HG03460 (cell line): ENCODE data around the gene PPP1R12A.
"Not testable (repeated sequence)": the region's sequence is repeated elsewhere in the genome, so short reads cannot be mapped to it uniquely, and the experiment has no call there.

Experiments
- ATAC-seq: cut with Tn5 transposase; IDR thresholded peaks from one replicate; pipeline ENCODE4 v1.9.1; 2021; ENCODE audit not compliant: unreplicated experiment

PPP1R12A gene

GRCh38 chr12:79935021-79935623 lies at the start of gene PPP1R12A:
Gene PPP1R12A, minus strand, starts transcription at chr12:79935097. Its CDS starts 166 bp downstream, at chr12:79934931.
- peak; percentile 89 for ATAC-seq

DNA sequence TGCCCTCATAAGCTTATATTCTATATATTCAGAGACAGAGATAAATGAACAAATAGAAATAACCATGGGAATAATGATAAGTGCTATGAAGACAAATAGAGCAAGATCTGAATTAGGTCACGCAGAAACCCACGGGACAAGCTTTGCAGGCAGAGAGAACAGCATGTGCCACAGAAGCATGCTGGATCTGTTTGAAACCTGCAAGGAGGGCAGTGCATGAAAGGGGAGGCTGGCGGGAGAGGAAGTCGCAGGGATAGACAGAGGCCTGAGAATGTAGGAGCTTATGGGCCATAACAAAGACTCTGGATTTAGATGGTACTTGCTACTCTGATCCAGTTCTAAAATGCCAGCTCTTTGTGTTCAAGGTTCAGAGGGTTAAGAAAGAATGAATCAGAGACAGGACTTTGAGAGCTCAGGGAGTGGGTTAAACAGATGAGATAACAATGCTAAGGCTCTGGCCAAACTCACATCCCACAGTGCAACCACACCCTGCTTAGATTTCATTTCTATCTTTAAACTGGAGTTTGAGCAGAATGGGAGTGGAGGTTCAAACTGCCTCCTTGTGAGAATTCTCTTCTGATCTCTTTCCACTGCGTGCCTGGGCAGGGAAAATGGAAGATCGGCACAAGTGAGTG lies 49.2 kb upstream of the PPP1R12A start:
- no peak for ATAC-seq

- no peak for ATAC-seq
Measured at GRCh38 chr12:79983492-79983891, 48.6 kb upstream of the PPP1R12A start.

- no peak for ATAC-seq
Measured at GRCh38 chr12:79982086-79983062, 47.5 kb upstream of the PPP1R12A start.

DNA sequence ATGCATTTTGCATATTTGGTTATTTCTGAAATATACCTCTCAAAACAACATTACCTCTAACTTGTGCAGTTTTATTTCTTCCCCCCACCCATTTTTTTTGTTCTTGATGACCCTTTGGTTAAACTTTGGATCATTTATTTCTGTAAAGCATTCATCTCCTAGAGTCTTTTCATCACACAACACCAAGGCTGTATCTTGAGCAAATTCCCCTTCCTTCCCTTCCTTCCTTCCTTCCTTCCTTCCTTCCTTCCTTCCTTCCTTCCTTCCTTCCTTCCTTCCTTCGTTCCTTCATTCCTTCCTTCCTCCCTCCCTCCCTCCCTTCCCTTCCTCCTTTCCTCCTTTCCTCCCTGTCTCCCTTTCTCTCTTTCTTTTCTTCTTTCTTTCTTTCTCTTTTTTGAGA lies 43.8 kb upstream of the PPP1R12A start:
- ATAC-seq: no peak

DNA sequence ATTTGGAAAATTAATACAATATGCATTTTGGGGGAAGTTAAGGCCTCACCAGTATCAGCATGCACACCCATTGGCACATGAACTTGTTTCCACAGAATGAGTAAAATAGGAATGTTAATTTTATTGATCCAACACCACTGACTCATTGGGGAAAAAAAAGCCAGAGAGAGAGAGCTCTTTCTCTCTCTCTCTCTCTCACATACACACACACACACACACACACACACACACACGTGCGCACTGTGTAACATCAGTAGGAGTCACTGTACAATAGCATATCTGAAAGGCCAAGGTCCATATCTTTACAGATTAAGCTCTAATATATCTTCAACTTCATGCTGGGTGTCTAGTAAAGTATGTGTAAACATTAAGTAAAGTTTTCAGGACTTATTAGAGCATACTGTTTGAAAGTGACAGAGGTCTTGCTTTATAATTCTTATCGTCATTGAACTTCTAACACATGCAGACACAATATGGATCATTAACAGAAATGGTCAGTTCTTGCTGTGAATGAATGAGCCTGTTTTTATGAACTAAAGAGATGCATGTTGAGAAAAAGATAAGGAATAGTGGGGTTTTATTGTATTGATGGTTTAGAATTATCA lies 43.1 kb upstream of the PPP1R12A start:
- not testable (repeated sequence) for ATAC-seq

- no peak for ATAC-seq
Measured at GRCh38 chr12:79975143-79975542, 40.2 kb upstream of the PPP1R12A start.

DNA sequence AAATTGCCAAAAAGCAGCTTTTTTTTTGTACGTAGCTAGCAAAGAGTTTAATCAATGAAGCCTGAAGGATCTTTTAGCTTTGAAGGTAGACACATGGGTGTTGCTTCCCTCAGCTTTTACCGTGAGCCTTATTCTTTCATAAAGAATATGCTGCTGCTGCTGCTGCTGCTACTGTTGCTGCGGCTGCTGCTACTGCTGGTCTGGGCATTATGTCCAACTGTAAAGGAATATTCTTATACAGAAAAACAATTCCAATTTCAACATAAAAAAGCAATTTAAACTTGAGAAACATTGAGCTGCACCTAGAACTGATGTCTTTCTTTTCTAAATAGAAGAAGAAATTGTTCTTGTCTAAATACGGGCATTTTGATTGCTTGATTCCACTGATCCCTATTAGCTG lies 38.9 kb upstream of the PPP1R12A start:
- ATAC-seq: no peak

GRCh38 chr12:79964100-79964627 lies 29.3 kb upstream of the PPP1R12A start:
- no peak for ATAC-seq

DNA sequence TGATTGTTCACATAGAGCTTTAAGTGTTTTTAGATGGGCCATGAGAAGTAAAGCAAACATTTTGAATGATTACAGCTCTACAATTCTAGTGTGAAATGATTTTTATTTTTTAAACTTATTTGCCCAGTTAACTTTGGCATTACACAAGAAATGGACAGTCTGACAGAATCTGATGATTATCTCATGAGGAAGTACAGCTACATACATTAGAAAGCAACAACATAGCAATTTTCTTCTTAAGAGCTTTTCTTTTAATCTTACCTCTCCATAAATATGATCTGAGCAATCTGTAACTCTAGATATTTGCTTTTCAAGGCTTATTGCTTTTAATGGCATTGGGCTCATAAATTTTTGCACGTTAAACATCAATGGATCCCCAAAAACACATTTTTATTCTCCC lies 26.5 kb upstream of the PPP1R12A start:
- ATAC-seq: no peak

GRCh38 chr12:79959484-79959883 lies 24.6 kb upstream of the PPP1R12A start:
- no peak for ATAC-seq

GRCh38 chr12:79956896-79957295 lies 22.0 kb upstream of the PPP1R12A start:
- ATAC-seq: no peak

GRCh38 chr12:79955561-79955960 lies 20.7 kb upstream of the PPP1R12A start:
- ATAC-seq: no peak

- no peak for ATAC-seq
Measured at GRCh38 chr12:79954037-79954610, 19.2 kb upstream of the PPP1R12A start.

DNA sequence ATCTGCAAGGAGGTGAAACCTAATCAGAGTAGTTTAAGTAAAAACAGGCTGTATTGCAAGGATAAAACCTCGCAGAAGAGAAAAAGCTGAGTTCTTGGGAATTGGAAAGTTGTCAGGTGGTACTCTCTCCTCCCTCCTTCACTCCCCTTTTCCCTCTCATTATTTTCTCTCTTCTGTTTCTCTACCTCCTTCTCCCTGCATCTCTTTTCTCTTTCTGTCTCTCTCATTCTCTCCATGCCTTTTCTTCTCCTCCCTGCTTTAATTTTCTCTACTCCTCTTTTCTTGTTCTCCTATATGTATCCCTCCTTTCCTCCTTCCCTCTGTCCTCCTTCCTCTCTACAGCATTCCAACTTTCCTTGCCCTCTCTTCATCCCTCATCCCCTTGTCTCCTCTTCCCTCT lies 14.2 kb upstream of the PPP1R12A start:
- no peak for ATAC-seq

DNA sequence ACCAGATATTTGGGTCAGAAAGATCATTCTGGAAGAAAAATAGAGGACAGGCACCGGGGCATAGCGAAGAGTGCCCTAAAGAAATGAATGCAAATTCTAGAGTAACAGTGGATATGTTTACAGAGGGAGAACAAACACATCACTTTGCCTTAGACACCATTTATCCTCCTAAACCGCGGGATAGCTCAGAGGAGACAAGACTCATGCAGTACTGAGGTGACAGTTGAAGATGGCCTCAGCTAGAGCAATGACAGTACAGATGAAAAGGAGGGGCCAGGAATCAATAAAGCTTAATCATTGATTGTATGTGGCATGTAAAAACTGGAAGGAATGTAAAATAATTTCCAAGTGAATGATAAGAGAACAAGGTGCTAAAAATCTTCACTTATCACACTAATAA lies 10.5 kb upstream of the PPP1R12A start:
- no peak for ATAC-seq

DNA sequence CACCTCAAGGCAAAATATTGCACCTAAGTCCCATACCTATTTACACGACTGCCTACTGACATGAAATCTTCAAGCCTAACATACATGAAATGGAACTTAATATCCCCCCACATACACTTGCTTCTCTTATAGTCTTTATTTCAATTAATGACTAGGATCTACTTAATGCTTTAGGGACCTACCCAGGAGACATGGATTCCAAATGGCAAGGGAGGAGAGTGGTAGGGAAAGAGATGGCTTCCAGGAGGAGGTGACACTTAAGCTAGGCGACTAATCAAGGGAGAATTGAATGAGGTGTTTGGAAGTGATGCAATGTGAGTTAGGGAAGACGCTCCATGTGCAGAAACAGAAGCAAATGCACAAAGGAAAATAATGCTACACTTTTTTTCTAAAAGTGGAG lies 9.7 kb upstream of the PPP1R12A start:
- ATAC-seq: no peak

DNA sequence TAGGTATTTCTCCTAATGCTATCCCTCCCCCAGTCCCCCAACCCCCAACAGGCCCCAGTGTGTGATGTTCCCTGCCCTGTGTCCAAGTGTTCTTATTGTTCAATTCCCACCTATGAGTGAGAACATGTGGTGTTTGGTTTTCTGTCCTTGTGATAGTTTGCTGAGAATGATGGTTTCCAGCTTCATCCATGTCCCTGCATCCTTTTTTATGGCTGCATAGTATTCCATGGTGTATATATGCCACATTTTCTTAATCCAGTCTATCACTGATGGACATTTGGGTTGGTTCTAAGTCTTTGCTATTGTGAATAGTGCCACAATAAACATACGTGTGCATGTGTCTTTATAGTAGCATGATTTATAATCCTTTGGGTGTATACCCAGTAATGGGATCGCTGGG lies 7.9 kb upstream of the PPP1R12A start:
- not testable (repeated sequence) for ATAC-seq

DNA sequence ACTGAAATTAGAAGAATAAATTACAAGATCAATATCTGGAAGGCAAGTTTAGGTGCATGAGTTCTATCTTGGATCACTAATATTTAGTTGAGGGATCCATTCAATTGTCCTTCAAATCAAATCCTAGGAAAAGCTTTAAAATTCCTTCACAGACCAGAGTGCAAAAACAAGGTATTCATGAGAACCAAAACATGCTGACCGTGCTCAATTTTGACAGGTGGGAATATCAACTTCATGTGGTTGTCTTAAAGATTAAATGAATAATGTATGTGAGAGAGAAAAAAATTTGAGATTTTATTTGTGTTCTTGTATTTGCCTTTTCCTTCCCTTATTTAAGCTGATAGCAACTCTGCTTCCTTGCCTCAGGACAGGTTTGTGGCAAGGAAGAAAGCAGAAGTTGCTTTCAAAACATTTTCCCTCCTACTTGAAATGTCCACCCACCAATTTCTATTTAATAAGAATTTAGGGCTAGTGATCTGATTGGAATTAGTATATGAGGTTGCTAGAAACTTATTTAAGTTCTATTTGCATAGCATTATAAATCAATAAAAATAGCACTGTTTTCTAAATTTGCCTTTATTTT lies 4.9 kb upstream of the PPP1R12A start:
- no peak for ATAC-seq

DNA sequence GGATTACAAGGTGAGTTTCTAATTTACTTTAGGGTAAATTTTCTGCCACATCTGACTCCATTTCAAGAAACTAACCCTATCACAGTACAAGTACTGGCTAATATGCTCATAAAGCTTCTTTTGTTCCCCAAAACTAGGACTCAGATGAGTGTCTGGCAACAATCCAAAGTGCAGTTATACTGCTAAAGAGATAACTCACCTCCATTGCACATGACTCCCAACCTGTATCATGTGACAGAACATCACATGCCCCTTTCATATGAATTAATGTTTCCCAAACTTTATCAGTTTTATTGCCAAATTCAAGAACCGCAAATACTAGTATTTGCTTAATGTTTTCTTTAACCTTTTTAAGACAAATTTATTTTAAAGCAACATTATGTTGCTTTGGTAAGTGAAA lies 3.9 kb upstream of the PPP1R12A start:
- ATAC-seq: no peak
